Prostate gland (tissue), 2 donors: ENCODE measurements around the gene NUMBL. TPM values are rescaled to one million over a fixed set of nuclear protein-coding genes. Genes with fewer than 3 reads are reported as not detected.
A peak's percentile ranks its signal among the peaks of the same experiment; 100 is the strongest.

Experiments
- DNase-seq: peaks from one replicate; pipeline ENCODE4 v3.0.0-alpha.2; 2019; ENCODE audit warnings: low spot score
- H3K27ac ChIP-seq, 2 donors: fragments of 200-600 bp; sonication (generic); 2 replicates each; pipeline ENCODE4 v1.5.1; 2017 to 2019
- H3K27me3 ChIP-seq: fragments of 200-600 bp; sonication (generic); replicated peaks from 2 replicates; pipeline ENCODE4 v1.5.1; 2019; ENCODE audit not compliant: insufficient read depth
- H3K36me3 ChIP-seq, 2 donors: fragments of 200-600 bp; sonication (generic); 1 replicate in 1 of 2; 2 replicates in 1 of 2; pipeline versions ENCODE4 v1.5.1 to v1.8.1; 2017 to 2019
- H3K4me1 ChIP-seq: fragments of 200-600 bp; sonication (generic); replicated peaks from 2 replicates; pipeline ENCODE4 v1.5.1; 2019
- H3K4me3 ChIP-seq, 2 donors: fragments of 200-600 bp; sonication (generic); 2 replicates each; pipeline ENCODE4 v1.5.1; 2017 to 2019
- H3K9me3 ChIP-seq: fragments of 200-600 bp; sonication (generic); 2 replicates; pipeline ENCODE4 v1.5.1; 2017
- POLR2A ChIP-seq: fragments of 450-650 bp; IDR thresholded peaks from one replicate; pipeline ENCODE4 v1.6.1; 2016; ENCODE audit warnings: antibody characterized with exemption, mild to moderate bottlenecking
- POLR2AphosphoS5 ChIP-seq: sonication (generic); formaldehyde crosslinking; IDR thresholded peaks from one replicate; pipeline ENCODE4 v1.6.1; 2017; ENCODE audit warnings: antibody characterized with exemption
- WGBS: methylation state at CpG from one replicate; pipeline ENCODE4 v1.1.5; 2018; 5-methylcytosine and 5-hydroxymethylcytosine counted together
- intact Hi-C: fragments of 100-400 bp; cut with DNase I; formaldehyde crosslinking; loops from one replicate; pipeline ENCODE4 v1.14.2; 2022
- total RNA-seq, 2 donors: library from RNA; depleted of rRNA; stranded (reverse); fragments of >200 nt; gene quantifications; one replicate each; pipeline ENCODE4 v1.1.0, GENCODE V29; 2016
- TF ChIP-seq, protein P1 (sequence below), 4 experiments: fragments of 200-600 bp in 2 of 4; fragments of 450-650 bp in 2 of 4; sonication (generic) in 2 of 4; IDR thresholded peaks; 1 replicate in 3 of 4; 2 replicates in 1 of 4; pipeline ENCODE4 v1.5.1; 2016 to 2019; ENCODE audit warnings: antibody characterized with exemption in 4 of 4, mild to moderate bottlenecking in 2 of 4, moderate library complexity in 2 of 4

The NUMBL gene
- total RNA-seq, 2 donors from 2014 or later = 24.3 to 102 TPM

GRCh38 chr19:40719414-40719894 lies 29.0 kb upstream of the NUMBL start:
- 38% methylated on average over 7 of the region's 7 CpGs for WGBS
- no peaks in the 10 kb centered on the region for H3K36me3 ChIP-seq
- H3K4me3 ChIP-seq = peak overlapping the region; percentile 79 to 85
- H3K27ac ChIP-seq = peak overlapping the region; percentile 99 to 100
- intact Hi-C loops = no loop called here
- DNase-seq = no peak
- no peak for TF ChIP-seq POLR2AphosphoS5
- TF ChIP-seq, protein P1, sequence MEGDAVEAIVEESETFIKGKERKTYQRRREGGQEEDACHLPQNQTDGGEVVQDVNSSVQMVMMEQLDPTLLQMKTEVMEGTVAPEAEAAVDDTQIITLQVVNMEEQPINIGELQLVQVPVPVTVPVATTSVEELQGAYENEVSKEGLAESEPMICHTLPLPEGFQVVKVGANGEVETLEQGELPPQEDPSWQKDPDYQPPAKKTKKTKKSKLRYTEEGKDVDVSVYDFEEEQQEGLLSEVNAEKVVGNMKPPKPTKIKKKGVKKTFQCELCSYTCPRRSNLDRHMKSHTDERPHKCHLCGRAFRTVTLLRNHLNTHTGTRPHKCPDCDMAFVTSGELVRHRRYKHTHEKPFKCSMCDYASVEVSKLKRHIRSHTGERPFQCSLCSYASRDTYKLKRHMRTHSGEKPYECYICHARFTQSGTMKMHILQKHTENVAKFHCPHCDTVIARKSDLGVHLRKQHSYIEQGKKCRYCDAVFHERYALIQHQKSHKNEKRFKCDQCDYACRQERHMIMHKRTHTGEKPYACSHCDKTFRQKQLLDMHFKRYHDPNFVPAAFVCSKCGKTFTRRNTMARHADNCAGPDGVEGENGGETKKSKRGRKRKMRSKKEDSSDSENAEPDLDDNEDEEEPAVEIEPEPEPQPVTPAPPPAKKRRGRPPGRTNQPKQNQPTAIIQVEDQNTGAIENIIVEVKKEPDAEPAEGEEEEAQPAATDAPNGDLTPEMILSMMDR (IDR thresholded peaks at IDR 0.05) = no peak
- no peak for TF ChIP-seq POLR2A
- no peaks in the 10 kb centered on the region for H3K27me3 ChIP-seq
- H3K9me3 ChIP-seq = no peaks in the 10 kb centered on the region
- H3K4me1 ChIP-seq = no peaks in the 10 kb centered on the region

GRCh38 chr19:40718774-40719391 lies 28.4 kb upstream of the NUMBL start:
- H3K4me3 ChIP-seq = peak overlapping the region; percentile 79 to 85
- no peaks in the 10 kb centered on the region for H3K4me1 ChIP-seq
- H3K9me3 ChIP-seq = no peaks in the 10 kb centered on the region
- no peaks in the 10 kb centered on the region for H3K36me3 ChIP-seq
- H3K27me3 ChIP-seq = no peaks in the 10 kb centered on the region
- H3K27ac ChIP-seq = peak overlapping the region; percentile 99 to 100
- intact Hi-C loops = no loop called here
- DNase-seq = peak; percentile 94
- TF ChIP-seq POLR2AphosphoS5 (peak; percentile 94), POLR2A (peak; percentile 74)
- TF ChIP-seq, protein P1 (IDR thresholded peaks at IDR 0.05) = peak in 2 of 4 experiments; percentile 2 to 21
- WGBS = 3% methylated on average over 16 of the region's 16 CpGs

DNA sequence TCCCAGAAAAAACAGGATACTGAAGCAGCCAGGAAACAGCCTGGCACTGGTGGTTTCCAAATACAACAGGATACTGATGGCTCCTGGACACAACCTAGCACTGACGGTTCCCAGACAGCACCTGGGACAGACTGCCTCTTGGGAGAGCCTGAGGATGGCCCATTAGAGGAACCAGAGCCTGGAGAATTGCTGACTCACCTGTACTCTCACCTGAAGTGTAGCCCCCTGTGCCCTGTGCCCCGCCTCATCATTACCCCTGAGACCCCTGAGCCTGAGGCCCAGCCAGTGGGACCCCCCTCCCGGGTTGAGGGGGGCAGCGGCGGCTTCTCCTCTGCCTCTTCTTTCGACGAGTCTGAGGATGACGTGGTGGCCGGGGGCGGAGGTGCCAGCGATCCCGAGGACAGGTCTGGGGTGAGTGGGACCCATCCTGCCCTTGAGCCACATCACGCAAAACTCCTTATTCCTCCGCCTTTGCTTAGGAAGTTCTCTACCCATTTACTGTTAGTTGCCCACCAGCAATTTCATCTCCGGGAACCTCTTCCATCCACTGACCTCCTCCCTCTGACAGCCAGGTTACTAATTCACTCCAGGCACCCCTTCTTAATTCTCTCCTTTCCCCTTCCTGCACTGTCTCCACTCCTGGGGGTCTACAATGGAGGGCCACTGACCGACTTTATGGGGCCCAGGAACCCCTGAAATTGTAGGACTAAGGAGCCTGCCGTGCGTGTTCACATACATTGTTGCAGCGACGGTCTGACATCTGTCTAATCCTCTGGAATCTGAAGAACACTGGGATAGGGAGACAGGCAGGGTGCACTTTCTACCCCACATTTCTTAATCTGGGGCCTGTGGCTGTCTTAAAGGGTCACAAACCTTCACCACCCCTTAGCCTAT lies 27.7 kb upstream of the NUMBL start:
- DNase-seq = peak; percentile 41
- Histone ChIP-seq H3K27me3 (no peaks in the 10 kb centered on the region), H3K36me3 (no peaks in the 10 kb centered on the region), H3K4me1 (no peaks in the 10 kb centered on the region), H3K27ac (peak overlapping the region; percentile 99 to 100), H3K4me3 (peak overlapping the region; percentile 79 to 85), H3K9me3 (no peaks in the 10 kb centered on the region)
- WGBS = 9% methylated on average over 20 of the region's 20 CpGs
- no peak for TF ChIP-seq POLR2A
- TF ChIP-seq, protein P1 (IDR thresholded peaks at IDR 0.05) = no peak
- TF ChIP-seq POLR2AphosphoS5 = no peak
- intact Hi-C loops = loop anchor here (2.0 kb wide), 1 partner anchor 79 kb away; no protein-coding TSS in a partner anchor

GRCh38 chr19:40717325-40717879 lies 27.0 kb upstream of the NUMBL start:
- Histone ChIP-seq H3K4me3 (peak overlapping the region; percentile 79 to 85), H3K4me1 (no peaks in the 10 kb centered on the region), H3K36me3 (no peaks in the 10 kb centered on the region), H3K27me3 (no peaks in the 10 kb centered on the region), H3K27ac (peak overlapping the region; percentile 99 to 100), H3K9me3 (no peaks in the 10 kb centered on the region)
- peak; percentile 27 for DNase-seq
- TF ChIP-seq, protein P1 (IDR thresholded peaks at IDR 0.05) = no peak
- TF ChIP-seq POLR2A (no peak), POLR2AphosphoS5 (no peak)
- WGBS = 2% methylated on average over 13 of the region's 20 CpGs
- intact Hi-C loops = loop anchor here (2.0 kb wide), 1 partner anchor 79 kb away; no protein-coding TSS in a partner anchor
